NOMO-1 treated with DMSO at 0.1 percent for 48 hours (cell line): ENCODE results near the gene GON4L.
"Not testable (repeated sequence)": the region's sequence is repeated elsewhere in the genome, so short reads cannot be mapped to it uniquely, and the experiment has no call there.

Experiments used
- DNase-seq: peaks from one replicate; lab custom pipeline; 2025; ENCODE audit not compliant: unreplicated experiment; lab: John Stamatoyannopoulos, UW

The GON4L gene, protein sequence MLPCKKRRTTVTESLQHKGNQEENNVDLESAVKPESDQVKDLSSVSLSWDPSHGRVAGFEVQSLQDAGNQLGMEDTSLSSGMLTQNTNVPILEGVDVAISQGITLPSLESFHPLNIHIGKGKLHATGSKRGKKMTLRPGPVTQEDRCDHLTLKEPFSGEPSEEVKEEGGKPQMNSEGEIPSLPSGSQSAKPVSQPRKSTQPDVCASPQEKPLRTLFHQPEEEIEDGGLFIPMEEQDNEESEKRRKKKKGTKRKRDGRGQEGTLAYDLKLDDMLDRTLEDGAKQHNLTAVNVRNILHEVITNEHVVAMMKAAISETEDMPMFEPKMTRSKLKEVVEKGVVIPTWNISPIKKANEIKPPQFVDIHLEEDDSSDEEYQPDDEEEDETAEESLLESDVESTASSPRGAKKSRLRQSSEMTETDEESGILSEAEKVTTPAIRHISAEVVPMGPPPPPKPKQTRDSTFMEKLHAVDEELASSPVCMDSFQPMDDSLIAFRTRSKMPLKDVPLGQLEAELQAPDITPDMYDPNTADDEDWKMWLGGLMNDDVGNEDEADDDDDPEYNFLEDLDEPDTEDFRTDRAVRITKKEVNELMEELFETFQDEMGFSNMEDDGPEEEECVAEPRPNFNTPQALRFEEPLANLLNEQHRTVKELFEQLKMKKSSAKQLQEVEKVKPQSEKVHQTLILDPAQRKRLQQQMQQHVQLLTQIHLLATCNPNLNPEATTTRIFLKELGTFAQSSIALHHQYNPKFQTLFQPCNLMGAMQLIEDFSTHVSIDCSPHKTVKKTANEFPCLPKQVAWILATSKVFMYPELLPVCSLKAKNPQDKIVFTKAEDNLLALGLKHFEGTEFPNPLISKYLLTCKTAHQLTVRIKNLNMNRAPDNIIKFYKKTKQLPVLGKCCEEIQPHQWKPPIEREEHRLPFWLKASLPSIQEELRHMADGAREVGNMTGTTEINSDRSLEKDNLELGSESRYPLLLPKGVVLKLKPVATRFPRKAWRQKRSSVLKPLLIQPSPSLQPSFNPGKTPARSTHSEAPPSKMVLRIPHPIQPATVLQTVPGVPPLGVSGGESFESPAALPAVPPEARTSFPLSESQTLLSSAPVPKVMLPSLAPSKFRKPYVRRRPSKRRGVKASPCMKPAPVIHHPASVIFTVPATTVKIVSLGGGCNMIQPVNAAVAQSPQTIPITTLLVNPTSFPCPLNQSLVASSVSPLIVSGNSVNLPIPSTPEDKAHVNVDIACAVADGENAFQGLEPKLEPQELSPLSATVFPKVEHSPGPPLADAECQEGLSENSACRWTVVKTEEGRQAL (N-terminal part only)

DNA sequence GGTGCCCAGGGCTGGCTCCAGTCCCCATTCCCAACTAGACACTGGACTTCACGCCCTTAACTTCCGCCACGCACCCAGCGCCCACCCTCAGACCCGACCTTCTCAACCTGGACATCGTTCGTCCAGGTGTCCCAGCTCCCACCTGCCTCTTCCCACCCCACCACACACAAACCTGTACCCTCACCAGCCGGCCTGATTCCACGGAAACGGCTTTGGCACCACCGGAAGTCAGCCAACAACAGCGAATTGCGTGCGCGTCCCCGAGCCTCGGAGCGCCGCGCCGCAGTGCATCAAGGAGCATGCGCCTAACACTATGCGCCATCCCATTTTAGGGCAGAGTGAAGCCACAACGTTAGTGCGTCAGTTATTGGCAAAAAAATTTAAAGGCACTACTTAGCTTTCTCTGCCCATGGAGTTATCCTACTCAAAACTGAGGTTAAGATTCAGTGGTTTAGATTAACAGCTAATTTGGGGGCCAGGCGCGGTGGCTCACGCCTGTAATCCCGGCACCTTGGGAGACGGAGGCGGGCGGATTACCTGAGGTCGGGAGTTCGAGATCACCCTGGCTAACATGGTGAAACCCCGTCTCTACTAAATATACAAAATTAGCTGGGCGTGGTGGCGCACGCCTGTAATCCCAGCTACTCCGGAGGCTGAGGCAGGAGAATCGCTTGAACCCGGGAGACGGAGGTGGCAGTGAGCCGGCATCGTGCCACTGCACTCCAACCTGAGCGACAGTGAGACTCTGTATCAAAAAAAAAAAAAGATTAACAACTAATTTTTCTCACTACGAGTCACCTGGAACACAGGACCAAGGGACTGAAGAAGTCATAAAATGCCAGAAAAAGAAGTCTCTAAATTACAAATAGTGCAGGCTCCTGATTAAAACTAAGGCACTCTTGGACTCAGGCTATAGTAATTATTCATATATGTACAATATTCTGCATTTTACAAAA, at the start of gene GON4L:
GON4L (minus strand) TSS at position 240 of the 956 bp plus-strand sequence. CDS start 3,434 bp downstream, outside the sequence.
- DNase-seq = peak; percentile 93

DNA sequence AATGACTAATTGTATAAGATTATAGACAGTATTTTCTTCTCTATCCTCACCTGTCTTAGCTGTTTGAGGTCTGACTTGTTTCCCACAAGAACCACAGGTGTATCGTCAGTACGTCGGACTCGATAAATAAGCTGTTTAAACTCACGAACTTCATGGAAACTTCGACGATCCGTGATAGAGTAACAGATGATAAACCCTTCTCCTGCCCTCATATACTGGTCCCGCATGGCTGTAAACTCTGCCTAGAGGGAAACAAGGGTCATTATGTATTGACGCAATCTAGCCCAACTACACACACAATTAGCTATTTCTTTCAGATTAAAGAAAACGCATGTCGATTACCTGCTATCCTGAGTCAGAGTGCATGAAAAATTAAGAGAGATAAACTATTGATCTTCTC, 47.2 kb upstream of the GON4L start:
- DNase-seq = no peak

GRCh38 chr1:155900161-155900560, 43.1 kb upstream of the GON4L start:
- no peak for DNase-seq

DNA sequence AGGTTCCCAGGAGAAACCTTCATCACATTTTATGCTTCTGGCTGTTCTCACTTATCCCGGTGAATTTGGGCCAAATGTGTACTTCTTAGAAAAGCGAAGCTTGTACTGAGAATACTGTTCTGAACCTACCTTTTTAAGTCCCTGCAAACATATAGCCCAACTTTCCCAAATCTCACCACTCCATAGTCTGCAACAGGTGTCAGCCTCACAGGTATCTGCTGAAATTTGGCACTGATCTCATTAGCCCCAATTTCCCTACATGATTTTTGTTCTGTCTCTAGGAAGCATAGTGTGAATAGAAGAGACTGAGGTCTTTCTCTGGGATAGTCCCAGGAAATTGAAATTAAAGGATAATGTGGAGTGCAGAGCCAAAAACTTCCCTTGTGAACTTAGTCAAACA, 42.7 kb upstream of the GON4L start:
- no peak for DNase-seq

DNA sequence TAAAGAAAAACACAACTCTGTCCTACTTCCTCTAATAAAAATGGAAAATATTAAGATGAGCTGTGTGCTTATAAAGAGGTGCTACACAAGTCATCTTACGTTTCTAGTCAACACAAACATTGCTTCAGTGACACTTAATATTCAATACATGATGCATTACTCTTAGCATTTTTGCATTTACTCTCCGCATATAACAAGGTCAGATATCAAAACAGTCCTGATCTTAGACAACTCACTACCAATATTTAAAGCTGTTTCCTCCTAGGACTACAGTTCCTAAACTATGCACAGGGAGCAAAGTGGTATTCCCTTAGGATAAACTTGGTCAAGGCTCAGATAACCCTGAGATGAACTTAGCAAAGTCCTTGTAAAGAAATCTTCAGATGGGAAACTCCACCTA, 41.9 kb upstream of the GON4L start:
- DNase-seq = no peak

DNA sequence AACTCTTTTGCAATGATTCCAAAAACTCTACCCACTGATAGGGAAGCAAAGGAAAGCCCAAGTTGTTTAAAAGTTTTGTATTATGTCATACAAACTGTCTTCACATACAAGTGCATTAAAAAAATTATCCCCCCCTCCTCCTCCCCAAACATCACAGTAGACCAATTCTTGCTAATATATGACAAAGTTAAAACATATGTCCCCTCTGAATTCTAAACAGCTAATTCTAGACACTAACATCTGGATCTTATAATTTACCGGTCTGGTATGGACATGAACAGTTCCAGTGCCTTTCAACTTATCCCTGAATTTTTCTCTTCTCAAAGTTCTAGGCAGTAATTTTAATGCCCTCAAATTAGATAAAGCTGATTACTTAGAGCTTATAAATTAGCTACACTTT, 40.7 kb upstream of the GON4L start:
- no peak for DNase-seq

GRCh38 chr1:155896476-155896875, 39.5 kb upstream of the GON4L start:
- DNase-seq = not testable (repeated sequence)

- DNase-seq = not testable (repeated sequence)
These were observed 38.6 kb upstream of the GON4L start for GRCh38 chr1:155895617-155896016.

- DNase-seq = peak; percentile 39
These were observed 36.6 kb upstream of the GON4L start for GRCh38 chr1:155893389-155894142.

DNA sequence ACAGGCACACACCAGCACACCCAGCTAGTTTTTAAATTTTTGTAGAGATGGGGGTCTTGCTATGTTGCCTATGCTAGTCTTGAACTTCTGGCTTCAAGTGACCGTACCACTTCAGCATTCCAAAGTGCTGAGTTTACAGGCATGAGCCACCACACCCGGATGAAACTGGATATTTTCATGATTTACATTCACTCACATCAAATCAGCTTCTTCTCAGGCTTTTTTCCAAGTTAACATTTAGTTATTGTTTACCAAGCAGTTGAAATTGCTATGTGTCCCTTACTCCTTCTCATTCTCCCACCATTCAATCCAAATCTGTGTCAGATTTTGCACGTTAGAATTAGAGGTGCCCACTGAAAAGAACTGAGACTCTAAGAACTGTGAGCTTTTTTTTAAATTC, 35.8 kb upstream of the GON4L start:
- no peak for DNase-seq

- no peak for DNase-seq
These were observed 33.2 kb upstream of the GON4L start for GRCh38 chr1:155890251-155890650.

- no peak for DNase-seq
These were observed 32.6 kb upstream of the GON4L start for GRCh38 chr1:155889566-155889965.

DNA sequence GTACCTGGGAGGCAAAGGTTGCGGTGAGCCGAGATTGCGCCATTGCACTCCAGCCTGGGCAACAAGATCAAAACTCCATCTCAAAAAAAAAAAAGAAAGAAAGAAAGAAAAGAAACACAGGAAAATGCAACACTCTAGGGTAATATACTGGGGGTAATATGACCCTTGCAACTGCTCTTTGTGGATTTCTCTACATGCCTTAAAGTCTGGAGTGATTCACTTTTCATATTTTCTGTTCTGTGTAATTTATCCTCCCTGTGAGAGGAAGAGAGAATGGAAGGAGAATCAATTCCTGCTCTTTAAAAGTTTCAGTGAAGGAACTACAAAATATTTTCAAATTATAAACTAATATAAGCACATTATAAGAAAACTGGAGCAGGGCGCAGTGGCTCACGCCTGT, 31.5 kb upstream of the GON4L start:
- DNase-seq = no peak

DNA sequence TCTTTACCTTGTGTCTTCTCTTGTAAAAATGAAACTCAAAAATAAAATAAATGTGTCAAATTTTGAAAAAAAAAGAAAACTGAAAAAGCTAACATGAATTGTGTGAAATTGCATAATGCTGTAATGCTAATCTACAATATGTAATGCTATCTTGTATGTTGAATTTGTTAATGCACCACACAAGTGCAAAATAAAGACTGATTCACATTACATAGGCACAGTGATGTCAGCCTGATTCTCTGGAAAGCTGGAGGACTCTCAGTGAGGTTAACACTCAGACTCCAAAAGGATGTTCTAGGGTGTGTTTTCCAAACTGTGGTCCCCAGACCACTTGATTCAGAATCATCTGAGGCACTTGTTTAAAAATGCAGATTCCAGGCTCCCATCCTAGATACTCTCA, 28.0 kb upstream of the GON4L start:
- DNase-seq = no peak

DNA sequence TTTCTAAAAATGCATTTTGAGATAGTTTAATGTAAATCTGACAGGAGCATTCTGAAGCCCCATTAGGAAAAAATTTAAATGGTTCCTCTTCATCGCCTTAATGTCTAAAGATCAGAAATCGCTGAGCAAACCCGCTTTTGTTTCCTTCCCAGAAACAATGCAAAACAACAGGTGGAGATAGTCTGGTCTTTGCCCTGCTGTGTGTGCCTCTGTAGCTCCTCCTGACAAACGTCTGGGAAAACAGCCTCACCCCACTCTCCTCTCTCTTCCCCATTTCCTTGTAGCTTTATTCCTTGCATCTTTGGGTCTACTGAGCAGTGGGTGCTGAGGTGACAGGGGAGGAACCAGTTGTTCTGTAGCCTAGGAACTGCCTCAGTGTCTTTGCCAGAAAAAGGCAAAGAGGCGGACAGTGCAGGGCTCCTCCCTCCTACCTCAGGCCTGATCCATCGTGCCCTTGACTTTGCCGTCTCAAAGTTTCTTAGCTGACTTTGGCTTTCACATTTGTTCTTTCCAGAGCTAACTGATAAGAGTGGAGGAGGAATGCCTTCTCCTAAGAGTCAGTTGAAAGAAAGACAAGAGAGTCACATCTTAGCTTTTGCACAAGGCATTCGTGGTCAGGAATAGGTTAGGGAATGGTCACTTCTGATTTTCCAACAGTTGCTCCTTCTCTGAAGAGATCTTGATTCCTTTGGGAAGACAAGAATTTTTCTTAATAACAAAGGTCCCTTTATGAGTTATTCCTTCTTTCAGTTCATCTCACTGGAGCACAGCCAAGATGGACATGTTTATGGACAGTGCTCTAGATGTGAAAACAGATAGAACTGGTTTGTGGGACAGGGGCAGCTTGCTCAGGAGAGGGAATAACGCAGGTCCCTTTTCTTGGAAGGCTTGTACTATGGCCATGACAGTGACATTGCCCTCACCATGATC, 27.3 kb upstream of the GON4L start:
- no peak for DNase-seq

- no peak for DNase-seq
These were observed 25.8 kb upstream of the GON4L start for GRCh38 chr1:155882766-155883165.

DNA sequence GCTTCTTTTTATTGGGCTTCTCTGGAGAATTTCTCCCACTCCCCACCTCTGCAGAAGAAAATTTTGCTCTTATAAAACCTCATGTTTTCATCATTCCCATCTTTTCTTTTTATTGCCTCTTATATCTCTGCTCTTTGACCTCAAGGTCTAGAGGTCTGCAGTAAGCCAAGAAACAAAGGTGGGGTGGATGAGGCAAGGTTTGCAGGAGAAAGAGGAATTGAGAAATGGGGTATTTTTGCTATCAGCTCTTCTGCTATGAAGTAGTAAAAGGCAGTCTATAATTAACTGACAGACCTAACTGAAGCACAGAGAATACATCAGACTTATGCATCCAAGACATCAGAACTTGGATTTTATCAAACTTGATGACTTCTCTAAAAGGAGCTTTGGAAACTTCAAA, 25.2 kb upstream of the GON4L start:
- DNase-seq = peak; percentile 44

DNA sequence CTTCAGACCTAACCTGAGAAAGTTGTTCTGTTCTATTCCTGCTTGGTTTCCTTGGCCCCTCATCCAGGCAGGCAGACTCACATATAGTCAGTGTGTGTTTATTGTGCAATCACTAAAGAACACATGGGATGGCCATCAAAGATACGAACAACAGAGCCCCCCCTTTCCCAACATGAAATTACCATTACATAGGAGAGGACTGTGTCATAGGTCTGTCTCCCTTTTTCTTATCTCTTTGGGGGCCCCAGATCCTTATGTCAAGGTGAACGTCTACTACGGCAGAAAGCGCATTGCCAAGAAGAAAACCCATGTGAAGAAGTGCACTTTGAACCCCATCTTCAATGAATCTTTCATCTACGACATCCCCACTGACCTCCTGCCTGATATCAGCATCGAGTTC, 23.9 kb upstream of the GON4L start:
- no peak for DNase-seq
